ENCODE results near the gene TMEM11. TPM values are rescaled to one million over a fixed set of nuclear protein-coding genes. Genes with fewer than 3 reads are reported as not detected.

The TMEM11 gene
- total and polyA plus RNA-seq, 4 donors, result 9.3 to 20.8 (median 11.6) TPM

- DNase-seq (ENCODE audit: low spot score), result no peak
- WGBS, result 86% methylated on average over 17 of the region's 17 CpGs
- H3K9me3 ChIP-seq (ENCODE audit: control insufficient read depth in 4 of 4, low read length in 3 of 4), result no peaks in the 10 kb centered on the region
- TF ChIP-seq FOXA2 (IDR thresholded peaks at IDR 0.05) (no peak), JUND (IDR thresholded peaks at IDR 0.05) (no peak)
- no peaks in the 10 kb centered on the region for H3K27me3 ChIP-seq (ENCODE audit: control insufficient read depth in 4 of 4, insufficient read depth in 4 of 4, low read length in 3 of 4)
- no peak overlapping the region for H3K4me3 ChIP-seq (ENCODE audit: low read depth in 1 of 3, low read length in 3 of 3)
- no peak overlapping the region for H3K27ac ChIP-seq (ENCODE audit: low read depth in 1 of 2, low read length in 2 of 2)
- H3K36me3 ChIP-seq (ENCODE audit: control insufficient read depth in 4 of 4, insufficient read depth in 3 of 4, low read depth in 1 of 4, low read length in 3 of 4), result peaks cover 2 to 7% (median 4%) of the 10 kb centered on the region in 4 donors
- peaks cover 6 to 34% (median 21%) of the 10 kb centered on the region in 4 donors for H3K4me1 ChIP-seq (ENCODE audit: control insufficient read depth in 4 of 4, insufficient read depth in 4 of 4, low read length in 3 of 4)
- H3K9ac ChIP-seq (ENCODE audit: low read depth in 1 of 2, low read length in 2 of 2), result no peak overlapping the region
These were observed 4.3 kb downstream of the TMEM11 start for GRCh38 chr17:21209511-21210175.

GRCh38 chr17:21208352-21208751, 5.6 kb downstream of the TMEM11 start:
- Histone ChIP-seq H3K36me3 (ENCODE audit: control insufficient read depth in 4 of 4, insufficient read depth in 3 of 4, low read depth in 1 of 4, low read length in 3 of 4) (peaks cover 2 to 7% (median 4%) of the 10 kb centered on the region in 4 donors), H3K27ac (ENCODE audit: low read depth in 1 of 2, low read length in 2 of 2) (no peak overlapping the region), H3K9ac (ENCODE audit: low read depth in 1 of 2, low read length in 2 of 2) (no peak overlapping the region), H3K4me3 (ENCODE audit: low read depth in 1 of 3, low read length in 3 of 3) (no peak overlapping the region), H3K27me3 (ENCODE audit: control insufficient read depth in 4 of 4, insufficient read depth in 4 of 4, low read length in 3 of 4) (no peaks in the 10 kb centered on the region), H3K4me1 (ENCODE audit: control insufficient read depth in 4 of 4, insufficient read depth in 4 of 4, low read length in 3 of 4) (peaks cover 6 to 32% (median 20%) of the 10 kb centered on the region in 4 donors), H3K9me3 (ENCODE audit: control insufficient read depth in 4 of 4, low read length in 3 of 4) (no peaks in the 10 kb centered on the region)
- no peak for DNase-seq (ENCODE audit: low spot score)
- TF ChIP-seq RXRA (IDR thresholded peaks at IDR 0.05) (no peak), MAX (IDR thresholded peaks at IDR 0.05) (no peak), ATF3 (IDR thresholded peaks at IDR 0.05) (no peak), SP1 (IDR thresholded peaks at IDR 0.05) (no peak), FOXA2 (IDR thresholded peaks at IDR 0.05) (no peak), HNF4A (conservative IDR thresholded peaks at IDR 0.05) (no peak), REST (IDR thresholded peaks at IDR 0.05) (no peak), HNF4G (IDR thresholded peaks at IDR 0.05) (no peak), JUND (IDR thresholded peaks at IDR 0.05) (no peak), EGR1 (IDR thresholded peaks at IDR 0.05; ENCODE audit: low read depth in 2 of 2) (no peak), FOXA1 (IDR thresholded peaks at IDR 0.05) (no peak)
- WGBS, result 81% methylated on average over 7 of the region's 7 CpGs

- Histone ChIP-seq H3K4me1 (ENCODE audit: control insufficient read depth in 4 of 4, insufficient read depth in 4 of 4, low read length in 3 of 4) (peaks cover 0 to 1% (median 0%) of the 10 kb centered on the region in 4 donors), H3K9me3 (ENCODE audit: control insufficient read depth in 4 of 4, low read length in 3 of 4) (no peaks in the 10 kb centered on the region), H3K9ac (ENCODE audit: low read depth in 1 of 2, low read length in 2 of 2) (no peak overlapping the region), H3K4me3 (ENCODE audit: low read depth in 1 of 3, low read length in 3 of 3) (no peak overlapping the region), H3K27me3 (ENCODE audit: control insufficient read depth in 4 of 4, insufficient read depth in 4 of 4, low read length in 3 of 4) (no peaks in the 10 kb centered on the region), H3K36me3 (ENCODE audit: control insufficient read depth in 4 of 4, insufficient read depth in 3 of 4, low read depth in 1 of 4, low read length in 3 of 4) (peaks cover 2 to 3% (median 2%) of the 10 kb centered on the region in 4 donors), H3K27ac (ENCODE audit: low read depth in 1 of 2, low read length in 2 of 2) (no peak overlapping the region)
- DNase-seq (ENCODE audit: low spot score), result no peak
- 96% methylated on average over 9 of the region's 9 CpGs for WGBS
- TF ChIP-seq ZBTB33 (IDR thresholded peaks at IDR 0.05), result no peak
- TF ChIP-seq CTCF (IDR thresholded peaks at IDR 0.05; ENCODE audit: low read depth, low read length, missing input control), result no peak
- no peak for TF ChIP-seq SP1 (IDR thresholded peaks at IDR 0.05)
- no peak for TF ChIP-seq REST (IDR thresholded peaks at IDR 0.05)
- TF ChIP-seq RXRA (IDR thresholded peaks at IDR 0.05), result no peak
- no peak for TF ChIP-seq ATF3 (IDR thresholded peaks at IDR 0.05)
- TF ChIP-seq FOXA2 (IDR thresholded peaks at IDR 0.05), result no peak
- no peak for TF ChIP-seq HNF4A (conservative IDR thresholded peaks at IDR 0.05)
- no peak for TF ChIP-seq NR2F2 (IDR thresholded peaks at IDR 0.05)
- no peak for TF ChIP-seq YY1 (IDR thresholded peaks at IDR 0.05)
These were observed 9.0 kb downstream of the TMEM11 start for GRCh38 chr17:21204935-21205334.

Data from liver (tissue), 9 donors.